ENCODE results near the gene AXL.

GRCh38 chr19:41174297-41174928, 44.6 kb upstream of the AXL start:
- TF ChIP-seq POLR2A (IDR thresholded peaks at IDR 0.05; ENCODE audit: low read depth, low read length), result no peak
- TF ChIP-seq POLR2AphosphoS5 (IDR thresholded peaks at IDR 0.05; ENCODE audit: low read depth, low read length), result no peak

Data from GM12892 (cell line).